WERI-Rb-1 (cell line): Measurements from ENCODE around the gene ATP9A.
"Not testable (repeated sequence)": the region's sequence is repeated elsewhere in the genome, so short reads cannot be mapped to it uniquely, and the experiment has no call there.

Experiments used
- DNase-seq: peaks from one replicate; pipeline ENCODE4 v3.0.0-alpha.2; 2020
- H3K27ac ChIP-seq: fragments of 250-450 bp; sonication (Bioruptor Pico); 2 replicates; pipeline ENCODE4 v1.5.1; 2020; ENCODE audit warnings: mild to moderate bottlenecking, moderate library complexity
- H3K27me3 ChIP-seq: fragments of 250-450 bp; sonication (Bioruptor Pico); 2 replicates; pipeline ENCODE4 v1.5.1; 2021; ENCODE audit warnings: mild to moderate bottlenecking, low read depth, moderate library complexity; ENCODE audit not compliant: insufficient read depth, severe bottlenecking
- H3K36me3 ChIP-seq: fragments of 250-450 bp; sonication (Bioruptor Pico); 2 replicates; pipeline ENCODE4 v1.5.1; 2020; ENCODE audit warnings: mild to moderate bottlenecking, moderate library complexity
- H3K4me3 ChIP-seq: 2 replicates; pipeline ENCODE4 v1.5.1; 2011; ENCODE audit warnings: low read depth, mild to moderate bottlenecking, control low read depth, low read length
- H3K9me3 ChIP-seq: fragments of 250-450 bp; sonication (Bioruptor Pico); 2 replicates; pipeline ENCODE4 v1.5.1; 2021; ENCODE audit warnings: mild to moderate bottlenecking, moderate library complexity; ENCODE audit not compliant: severe bottlenecking
- TF ChIP-seq, protein P1 (sequence below): IDR thresholded peaks from 2 replicates; pipeline ENCODE4 v1.5.1; 2011; ENCODE audit warnings: low read depth, mild to moderate bottlenecking, control low read depth, inconsistent platforms, low read length

Gene ATP9A

DNA sequence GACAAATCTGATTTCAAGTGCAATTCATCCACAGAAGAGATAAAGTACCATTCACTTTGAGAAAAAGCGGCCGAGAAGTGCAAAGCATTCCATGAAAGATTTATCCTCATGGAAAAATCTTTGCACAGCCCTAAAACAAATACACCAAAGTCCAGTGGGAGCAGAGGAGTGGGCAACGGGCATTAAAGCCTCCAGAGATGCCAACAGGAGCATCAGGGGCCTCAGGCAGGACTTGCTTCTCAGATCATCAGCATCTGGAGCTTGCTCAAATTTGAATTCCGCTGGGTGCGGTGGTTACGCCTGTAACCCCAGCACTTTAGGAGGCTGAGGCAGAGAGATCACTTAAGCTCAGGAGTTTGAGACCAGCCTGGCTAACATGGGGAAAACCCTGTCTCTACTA is 115.0 kb downstream of the ATP9A start:
- TF ChIP-seq, protein P1, sequence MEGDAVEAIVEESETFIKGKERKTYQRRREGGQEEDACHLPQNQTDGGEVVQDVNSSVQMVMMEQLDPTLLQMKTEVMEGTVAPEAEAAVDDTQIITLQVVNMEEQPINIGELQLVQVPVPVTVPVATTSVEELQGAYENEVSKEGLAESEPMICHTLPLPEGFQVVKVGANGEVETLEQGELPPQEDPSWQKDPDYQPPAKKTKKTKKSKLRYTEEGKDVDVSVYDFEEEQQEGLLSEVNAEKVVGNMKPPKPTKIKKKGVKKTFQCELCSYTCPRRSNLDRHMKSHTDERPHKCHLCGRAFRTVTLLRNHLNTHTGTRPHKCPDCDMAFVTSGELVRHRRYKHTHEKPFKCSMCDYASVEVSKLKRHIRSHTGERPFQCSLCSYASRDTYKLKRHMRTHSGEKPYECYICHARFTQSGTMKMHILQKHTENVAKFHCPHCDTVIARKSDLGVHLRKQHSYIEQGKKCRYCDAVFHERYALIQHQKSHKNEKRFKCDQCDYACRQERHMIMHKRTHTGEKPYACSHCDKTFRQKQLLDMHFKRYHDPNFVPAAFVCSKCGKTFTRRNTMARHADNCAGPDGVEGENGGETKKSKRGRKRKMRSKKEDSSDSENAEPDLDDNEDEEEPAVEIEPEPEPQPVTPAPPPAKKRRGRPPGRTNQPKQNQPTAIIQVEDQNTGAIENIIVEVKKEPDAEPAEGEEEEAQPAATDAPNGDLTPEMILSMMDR: no peak
- no peaks in the 10 kb centered on the region for H3K9me3 ChIP-seq
- H3K36me3 ChIP-seq: peaks cover 15% of the 10 kb centered on the region
- DNase-seq: no peak
- H3K4me3 ChIP-seq: no peak overlapping the region
- no peaks in the 10 kb centered on the region for H3K27me3 ChIP-seq
- no peak overlapping the region for H3K27ac ChIP-seq

DNA sequence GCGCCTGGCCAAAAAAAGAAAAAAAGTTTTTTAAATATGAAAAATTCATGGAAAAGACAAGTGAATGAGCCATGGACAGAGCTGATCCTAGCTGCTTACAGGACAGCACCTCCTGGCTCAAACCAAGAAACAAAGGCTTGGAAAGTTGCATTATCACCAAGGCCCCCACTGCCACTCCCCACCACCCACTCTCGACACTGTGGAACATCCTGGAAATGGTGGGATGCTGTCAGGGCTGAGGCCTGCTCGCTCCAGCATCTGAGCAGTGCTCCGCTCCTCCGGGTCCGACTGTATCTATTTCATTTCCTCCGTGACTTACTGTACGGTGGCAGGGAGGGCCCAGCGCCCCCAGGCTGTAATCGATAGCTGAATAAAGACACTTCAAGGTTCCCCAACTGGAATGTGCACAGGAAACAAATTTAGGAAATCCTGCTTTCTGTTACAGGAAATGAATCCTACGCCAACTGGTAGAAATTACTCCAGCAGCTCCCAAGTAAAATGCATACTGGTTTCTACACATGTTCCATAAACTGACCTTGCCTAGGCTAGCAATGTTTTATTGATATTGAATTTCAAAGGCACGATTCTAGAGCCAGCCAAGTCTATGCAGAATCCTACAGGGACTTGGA is 116.2 kb downstream of the ATP9A start:
- Histone ChIP-seq H3K27ac (no peak overlapping the region), H3K9me3 (no peaks in the 10 kb centered on the region), H3K36me3 (peaks cover 15% of the 10 kb centered on the region), H3K4me3 (no peak overlapping the region), H3K27me3 (no peaks in the 10 kb centered on the region)
- DNase-seq: no peak
- TF ChIP-seq, protein P1: no peak

DNA sequence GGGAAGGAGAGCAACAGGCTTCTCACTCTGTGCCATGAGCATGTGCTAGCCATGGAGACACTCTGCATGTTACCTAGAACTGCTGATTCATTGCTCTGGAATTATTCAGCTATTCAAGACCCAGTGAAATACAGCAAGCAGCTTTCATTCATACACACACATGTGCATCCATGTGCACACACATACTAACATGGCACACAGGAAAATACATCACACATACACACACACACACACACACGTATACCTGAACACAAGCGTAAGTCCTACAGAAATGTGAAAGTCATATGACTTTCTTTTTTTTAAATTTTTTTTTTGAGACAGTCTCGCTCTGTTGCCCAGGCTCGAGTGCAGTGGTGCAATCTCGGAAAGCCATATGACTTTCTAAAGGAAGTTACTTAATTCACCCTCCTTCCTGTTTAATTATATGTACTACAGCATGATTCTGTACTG is 117.5 kb downstream of the ATP9A start:
- H3K36me3 ChIP-seq: peaks cover 7% of the 10 kb centered on the region; the same call in 1 of the 2 replicates
- no peak overlapping the region for H3K27ac ChIP-seq
- TF ChIP-seq, protein P1: no peak
- DNase-seq: no peak
- no peaks in the 10 kb centered on the region for H3K27me3 ChIP-seq
- no peak overlapping the region for H3K4me3 ChIP-seq
- no peaks in the 10 kb centered on the region for H3K9me3 ChIP-seq

DNA sequence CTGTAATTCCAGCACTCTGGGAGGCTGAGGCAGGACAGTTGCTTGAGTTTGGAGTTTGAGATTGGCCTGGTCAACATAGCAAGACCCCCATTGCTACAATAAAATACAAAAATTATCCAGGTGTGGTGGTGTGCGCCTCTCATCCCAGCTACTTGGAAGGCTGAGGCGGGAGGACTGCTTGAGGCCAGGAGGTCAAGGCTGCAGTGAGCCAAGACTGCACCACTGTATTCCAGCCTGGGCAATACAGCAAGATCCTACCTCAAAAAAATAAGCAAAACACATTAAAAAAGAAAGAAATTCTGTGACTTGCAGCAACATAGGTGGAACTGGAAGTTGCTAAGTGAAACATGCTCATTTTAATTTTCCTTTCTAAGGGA is 119.6 kb downstream of the ATP9A start:
- DNase-seq: no peak
- Histone ChIP-seq H3K4me3 (no peak overlapping the region), H3K27ac (no peak overlapping the region), H3K27me3 (no peaks in the 10 kb centered on the region), H3K36me3 (peaks cover 7% of the 10 kb centered on the region; the same call in 1 of the 2 replicates), H3K9me3 (no peaks in the 10 kb centered on the region)
- TF ChIP-seq, protein P1: no peak

GRCh38 chr20:51647674-51648570 is 120.3 kb downstream of the ATP9A start:
- no peaks in the 10 kb centered on the region for H3K9me3 ChIP-seq
- TF ChIP-seq, protein P1: no peak
- no peak overlapping the region for H3K4me3 ChIP-seq
- peaks cover 7% of the 10 kb centered on the region; the same call in 1 of the 2 replicates for H3K36me3 ChIP-seq
- no peak for DNase-seq
- no peaks in the 10 kb centered on the region for H3K27me3 ChIP-seq
- no peak overlapping the region for H3K27ac ChIP-seq

GRCh38 chr20:51643810-51644209 is 124.4 kb downstream of the ATP9A start:
- not testable (repeated sequence) for H3K36me3 ChIP-seq, H3K9me3 ChIP-seq, H3K27ac ChIP-seq, H3K27me3 ChIP-seq, DNase-seq, H3K4me3 ChIP-seq
